AG09309 (cell line): ENCODE results near the gene TMEM52.

Experiments used
- DNase-seq: peaks from one replicate; pipeline ENCODE4 v3.0.0-alpha.2; 2010; ENCODE audit warnings: low read depth
- H3K4me3 ChIP-seq: 2 replicates; pipeline ENCODE4 v1.5.1; 2011; ENCODE audit warnings: mild to moderate bottlenecking, low read depth, low read length, moderate library complexity; ENCODE audit not compliant: control insufficient read depth
- CTCF ChIP-seq: IDR thresholded peaks from 2 replicates; pipeline ENCODE4 v1.5.1; 2011; ENCODE audit warnings: mild to moderate bottlenecking, low read depth, low read length, inconsistent platforms; ENCODE audit not compliant: insufficient read depth, control insufficient read depth; ENCODE audit errors: missing control alignments

Gene TMEM52

GRCh38 chr1:1869469-1869868 lies 49.6 kb downstream of the TMEM52 start:
- no peak overlapping the region for H3K4me3 ChIP-seq
- DNase-seq: no peak
- no peak for TF ChIP-seq CTCF
